ENCODE data around the gene SELENON.

SELENON gene, protein sequence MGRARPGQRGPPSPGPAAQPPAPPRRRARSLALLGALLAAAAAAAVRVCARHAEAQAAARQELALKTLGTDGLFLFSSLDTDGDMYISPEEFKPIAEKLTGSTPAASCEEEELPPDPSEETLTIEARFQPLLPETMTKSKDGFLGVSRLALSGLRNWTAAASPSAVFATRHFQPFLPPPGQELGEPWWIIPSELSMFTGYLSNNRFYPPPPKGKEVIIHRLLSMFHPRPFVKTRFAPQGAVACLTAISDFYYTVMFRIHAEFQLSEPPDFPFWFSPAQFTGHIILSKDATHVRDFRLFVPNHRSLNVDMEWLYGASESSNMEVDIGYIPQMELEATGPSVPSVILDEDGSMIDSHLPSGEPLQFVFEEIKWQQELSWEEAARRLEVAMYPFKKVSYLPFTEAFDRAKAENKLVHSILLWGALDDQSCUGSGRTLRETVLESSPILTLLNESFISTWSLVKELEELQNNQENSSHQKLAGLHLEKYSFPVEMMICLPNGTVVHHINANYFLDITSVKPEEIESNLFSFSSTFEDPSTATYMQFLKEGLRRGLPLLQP

DNA sequence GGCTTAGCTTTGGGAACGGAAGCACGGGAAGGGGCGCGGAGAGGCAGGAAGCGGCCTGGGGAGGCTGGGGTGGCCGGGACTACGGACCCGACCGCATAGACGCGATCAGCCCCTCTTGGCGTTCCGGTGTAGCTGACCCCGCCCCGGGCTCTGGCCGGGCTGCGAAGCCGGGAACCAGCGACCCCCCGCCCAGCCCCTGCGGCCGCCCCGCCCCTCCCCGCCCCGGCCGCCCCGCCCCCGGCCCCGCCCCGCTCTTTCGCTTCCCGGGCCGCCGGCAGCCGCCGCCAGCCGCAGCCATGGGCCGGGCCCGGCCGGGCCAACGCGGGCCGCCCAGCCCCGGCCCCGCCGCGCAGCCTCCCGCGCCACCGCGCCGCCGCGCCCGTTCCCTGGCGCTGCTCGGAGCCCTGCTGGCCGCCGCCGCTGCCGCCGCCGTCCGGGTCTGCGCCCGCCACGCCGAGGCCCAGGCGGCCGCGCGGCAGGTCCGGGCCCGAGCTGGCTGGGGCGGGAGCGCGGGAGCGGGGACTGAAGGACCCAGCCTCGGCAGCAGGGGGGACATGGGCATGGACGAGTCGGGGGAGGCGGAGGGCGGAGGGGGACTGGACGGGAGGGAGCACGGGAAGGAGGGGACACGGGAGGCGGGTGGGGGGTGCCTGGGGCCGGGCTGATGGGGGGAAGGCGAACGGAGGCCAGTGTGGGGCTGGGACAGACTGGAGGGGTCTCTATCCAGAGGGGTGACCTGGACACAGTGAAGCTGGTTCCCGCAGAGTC, at the start of gene SELENON:
Gene SELENON, plus strand, starts transcription at position 259 of the 768 bp plus-strand sequence. Its CDS starts 38 bp downstream, at position 297.
- no peak for DNase-seq

DNA sequence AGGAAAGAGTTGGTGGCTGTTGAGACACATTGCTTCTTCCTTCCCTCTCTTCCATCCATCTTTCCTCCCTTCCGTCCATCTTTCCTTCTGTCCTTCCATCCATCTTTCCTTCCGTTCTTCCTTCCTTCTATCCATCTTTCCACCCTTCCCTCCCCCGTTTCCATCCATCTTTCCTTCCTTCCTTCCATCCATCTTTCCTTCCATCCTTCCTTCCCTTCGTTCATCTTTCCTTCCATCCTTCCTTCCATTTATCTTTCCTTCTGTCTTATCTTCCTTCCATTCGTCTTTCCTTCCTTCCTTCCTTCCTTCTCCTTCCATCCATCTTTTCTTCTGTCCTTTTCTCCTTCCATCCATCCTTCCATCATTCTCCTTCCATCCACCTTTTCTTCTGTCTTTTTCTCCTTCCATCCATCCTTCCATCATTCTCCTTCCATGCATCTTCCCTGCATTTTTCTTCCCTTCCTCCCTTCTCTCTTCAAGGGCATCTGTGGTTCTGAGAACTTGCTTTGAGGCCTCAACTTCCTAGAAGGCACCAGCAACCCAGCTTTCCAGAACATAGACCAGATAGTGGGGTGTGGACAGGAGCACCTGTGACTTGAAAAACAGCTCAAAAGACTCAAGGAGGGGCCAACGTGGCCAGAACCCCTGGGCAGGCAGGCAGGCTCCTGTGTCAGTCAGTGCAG, 48.9 kb upstream of the SELENON start:
- DNase-seq = no peak

DNA sequence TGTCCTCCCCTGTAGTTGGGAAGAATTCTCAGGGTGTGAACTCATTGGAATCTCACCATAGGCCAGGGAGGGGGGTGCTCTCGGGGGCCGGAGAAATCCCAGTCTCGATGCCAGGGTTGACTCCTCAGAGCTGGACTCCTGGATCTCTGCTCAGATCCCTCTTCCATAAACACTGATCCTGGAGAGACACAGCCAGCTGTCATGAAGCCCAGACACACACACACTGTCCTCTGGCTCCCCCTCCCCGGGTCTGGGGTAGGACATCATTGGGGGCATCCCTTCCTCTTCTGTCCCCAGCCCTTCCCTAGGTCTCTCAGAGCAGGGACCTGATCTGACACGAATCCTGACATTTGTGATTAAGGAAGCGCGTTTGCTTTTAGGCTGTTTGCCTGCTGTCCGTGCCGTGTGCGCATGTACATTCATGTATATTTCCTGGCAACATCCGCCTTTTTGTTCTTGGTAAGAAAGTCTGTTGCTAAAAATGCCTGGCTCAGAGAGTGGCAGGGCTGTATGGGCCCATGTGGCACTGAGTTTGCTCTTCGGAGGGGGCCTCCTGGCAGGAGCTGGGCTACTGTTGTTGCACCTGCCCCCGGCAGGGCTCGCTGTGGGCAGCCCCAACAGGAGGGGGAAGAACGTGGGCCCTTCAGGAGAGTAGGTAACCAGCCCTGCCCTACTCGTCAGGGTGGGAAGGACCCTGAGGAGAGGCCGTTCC, 45.4 kb upstream of the SELENON start:
- no peak for DNase-seq

DNA sequence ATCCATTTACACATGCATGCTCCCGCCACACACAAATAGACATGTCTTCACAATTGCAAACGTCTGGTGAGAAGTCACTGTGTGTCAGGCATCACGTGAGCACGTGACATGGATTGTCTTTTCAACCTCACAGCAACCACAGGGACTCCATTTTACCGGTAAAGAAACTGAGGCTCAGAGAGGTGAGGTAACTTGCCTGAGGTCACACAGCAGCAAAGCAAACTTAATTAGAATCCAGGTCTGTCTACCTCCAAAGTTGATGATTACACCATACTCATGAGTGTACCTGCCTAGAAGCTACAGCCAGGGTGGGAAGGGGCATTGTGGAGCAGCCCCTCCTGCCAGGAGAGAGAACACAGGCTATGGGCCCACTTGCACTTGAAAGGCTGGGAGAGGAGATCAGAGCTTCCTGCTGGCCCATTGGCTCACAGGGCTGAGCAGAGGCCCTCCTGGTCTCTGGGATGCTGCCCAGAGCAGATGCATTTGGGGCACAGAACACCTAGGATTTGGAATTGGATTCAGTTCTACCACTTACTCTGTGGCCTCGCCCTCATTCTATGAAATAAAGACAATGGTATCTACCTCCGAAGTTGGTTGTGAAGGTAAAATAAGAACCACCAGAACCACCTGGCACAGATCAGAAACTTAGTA, 44.4 kb upstream of the SELENON start:
- DNase-seq = no peak

DNA sequence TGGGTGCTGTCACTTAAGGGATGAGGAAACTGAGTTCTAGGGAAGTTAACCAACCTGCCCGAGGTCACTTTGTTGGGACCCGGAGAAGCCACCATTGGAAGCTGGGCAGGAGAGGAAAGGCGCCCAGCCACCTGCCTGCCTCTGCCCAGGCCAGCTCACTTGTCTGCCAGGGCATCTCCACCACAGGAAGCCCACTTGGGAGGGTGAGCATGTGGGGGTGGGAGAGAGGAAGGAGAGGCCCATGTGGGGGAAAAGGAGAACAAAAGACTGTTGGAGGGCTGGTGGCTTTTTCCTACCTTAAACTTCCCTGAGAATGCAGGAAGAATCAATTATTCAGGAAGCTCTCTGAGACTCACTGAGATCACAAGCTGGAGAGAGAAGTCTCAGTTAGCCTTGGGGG, 43.8 kb upstream of the SELENON start:
- no peak for DNase-seq

DNA sequence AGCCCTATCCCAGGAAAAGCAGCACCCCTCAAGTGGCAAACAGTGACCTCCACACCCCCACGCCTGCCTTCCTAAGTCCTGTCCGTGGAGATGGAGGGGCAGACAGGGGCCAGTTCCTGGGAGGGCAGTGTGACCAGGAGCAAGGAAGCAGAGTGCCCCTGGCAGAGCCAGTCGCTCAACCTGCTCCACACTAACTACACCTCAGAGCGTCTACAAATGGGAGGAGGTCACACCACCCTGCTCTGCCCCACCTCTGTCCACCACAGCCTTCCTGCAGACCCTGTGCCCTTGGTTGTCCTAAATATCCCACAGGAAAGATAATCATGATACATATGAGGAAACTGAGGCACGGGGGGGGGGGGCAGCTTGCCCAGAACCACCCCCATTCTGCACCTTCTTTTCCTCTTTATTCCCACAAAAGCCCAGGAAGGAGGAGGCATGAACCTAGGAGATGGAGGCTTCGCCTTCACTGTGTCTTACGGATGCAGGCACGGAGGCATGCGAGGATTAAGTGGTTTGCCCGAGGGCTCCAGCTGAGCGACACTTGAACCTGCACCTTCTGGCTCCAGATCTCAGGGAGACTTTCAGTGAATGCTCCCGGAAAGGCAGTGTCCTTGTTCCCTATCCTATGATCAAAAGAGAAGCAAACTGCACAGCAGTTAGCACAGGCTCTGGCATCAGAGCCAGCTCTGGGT, 42.7 kb upstream of the SELENON start:
- peak; percentile 41 for DNase-seq

DNA sequence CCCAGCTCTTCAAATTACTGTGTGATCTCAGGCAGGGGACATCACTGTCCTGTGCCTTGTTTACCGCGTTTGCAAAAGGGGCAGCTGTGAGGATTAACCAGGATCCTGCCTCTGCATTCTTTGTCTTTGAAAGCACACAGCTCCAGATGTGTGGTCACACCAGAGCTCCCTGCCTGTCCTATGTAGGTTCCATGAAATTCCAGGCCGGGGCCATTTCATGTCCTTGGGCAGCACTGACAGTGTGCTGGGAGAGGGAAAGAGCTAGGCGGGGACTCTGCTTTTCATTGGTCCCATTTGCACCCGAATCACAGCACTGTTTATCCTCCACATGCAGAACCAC, 42.2 kb upstream of the SELENON start:
- DNase-seq = no peak

DNA sequence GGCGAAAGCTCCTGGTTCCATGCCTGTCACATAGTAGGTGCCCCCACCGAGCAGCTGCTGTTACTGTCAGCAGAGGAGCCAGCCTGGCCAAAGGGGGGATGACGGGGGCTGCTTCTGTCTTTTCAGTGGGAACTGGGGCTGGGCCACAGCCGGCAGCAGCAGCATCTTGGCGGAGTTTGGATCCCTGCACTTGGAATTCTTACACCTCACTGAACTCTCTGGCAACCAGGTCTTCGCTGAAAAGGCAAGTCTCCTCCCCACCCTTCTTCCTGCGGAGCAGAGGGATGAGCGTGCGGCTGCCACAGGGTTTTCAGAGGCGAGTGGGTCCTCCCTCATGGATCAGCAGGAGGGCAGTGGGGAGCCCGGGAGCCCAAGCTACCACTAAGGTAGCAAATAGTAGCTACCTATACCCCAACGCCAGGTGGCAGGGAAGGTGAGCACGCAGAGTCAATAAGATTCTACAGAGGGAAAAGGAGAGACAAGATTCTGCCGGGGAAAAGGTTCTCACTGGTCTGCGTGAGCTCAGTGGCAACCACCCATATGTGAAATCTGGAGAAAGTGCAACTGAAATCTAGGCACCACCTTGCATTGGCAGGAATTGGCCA, 41.4 kb upstream of the SELENON start:
- DNase-seq = peak; percentile 84

DNA sequence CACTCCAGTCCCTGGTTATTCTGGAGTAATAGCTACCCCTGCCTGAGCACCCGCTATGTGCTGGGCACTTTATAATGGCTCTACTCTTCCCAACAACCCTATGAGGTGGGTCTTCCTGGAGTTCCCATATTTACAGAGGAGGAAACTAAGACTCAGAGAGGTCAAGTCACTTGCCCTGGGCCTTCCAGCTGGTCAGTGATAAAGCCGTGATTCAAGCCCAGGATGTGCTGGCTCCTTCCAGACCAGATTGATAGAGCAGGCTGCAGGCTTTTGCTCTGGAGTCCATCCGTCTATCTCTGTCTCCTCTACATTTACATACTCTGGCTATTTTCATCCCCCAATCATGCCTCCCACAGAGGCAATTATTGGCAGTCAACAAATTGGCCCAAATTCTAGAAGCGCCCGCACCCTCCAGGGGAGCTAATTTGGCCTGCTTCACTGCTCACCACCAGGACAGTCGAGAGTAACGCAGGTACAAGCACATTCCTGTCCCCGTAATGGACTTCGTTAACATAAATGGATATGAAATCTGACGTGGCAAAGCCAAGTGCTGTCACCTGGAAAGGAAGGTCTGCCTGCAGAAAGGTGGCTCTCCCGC, 39.8 kb upstream of the SELENON start:
- DNase-seq = no peak

DNA sequence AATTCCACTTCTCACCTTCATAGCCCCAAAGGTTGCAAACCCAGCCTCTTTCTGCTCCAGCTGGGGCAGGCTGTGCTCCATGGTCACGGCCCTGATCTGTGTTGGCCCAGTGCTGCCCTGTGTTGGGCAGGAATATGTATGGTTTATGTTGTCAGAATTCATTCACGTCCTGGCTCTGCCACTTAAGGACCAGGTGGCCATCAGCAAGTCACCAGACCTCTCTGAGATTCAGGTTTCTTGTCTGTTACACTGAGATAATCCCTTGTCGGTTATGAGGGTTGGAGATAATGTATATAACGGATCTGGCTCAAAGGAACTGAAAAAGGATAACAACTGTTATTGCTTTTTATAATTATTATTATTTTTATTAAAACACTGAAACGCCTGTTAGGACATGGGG, 39.1 kb upstream of the SELENON start:
- DNase-seq = peak; percentile 51

DNA sequence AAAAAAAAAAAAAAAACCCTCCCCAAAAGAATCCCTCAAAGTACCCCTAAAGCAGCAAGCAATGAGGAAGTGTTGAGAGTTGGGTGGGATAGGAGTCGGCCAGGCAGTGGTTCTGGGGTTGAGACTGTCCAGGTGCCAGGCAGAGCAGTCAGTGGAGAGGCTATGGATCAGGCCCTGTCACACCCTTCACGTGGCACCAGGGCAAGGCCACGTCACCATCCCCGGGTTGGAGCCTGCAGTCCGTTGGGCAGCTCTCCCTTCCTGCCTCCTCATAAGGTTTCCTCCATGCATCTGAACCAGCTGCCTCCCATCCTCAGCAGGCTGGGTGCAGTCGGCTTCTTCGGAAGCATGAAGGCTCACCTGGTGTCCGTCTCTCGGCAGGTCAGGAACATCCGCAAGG, 36.5 kb upstream of the SELENON start:
- no peak for DNase-seq

DNA sequence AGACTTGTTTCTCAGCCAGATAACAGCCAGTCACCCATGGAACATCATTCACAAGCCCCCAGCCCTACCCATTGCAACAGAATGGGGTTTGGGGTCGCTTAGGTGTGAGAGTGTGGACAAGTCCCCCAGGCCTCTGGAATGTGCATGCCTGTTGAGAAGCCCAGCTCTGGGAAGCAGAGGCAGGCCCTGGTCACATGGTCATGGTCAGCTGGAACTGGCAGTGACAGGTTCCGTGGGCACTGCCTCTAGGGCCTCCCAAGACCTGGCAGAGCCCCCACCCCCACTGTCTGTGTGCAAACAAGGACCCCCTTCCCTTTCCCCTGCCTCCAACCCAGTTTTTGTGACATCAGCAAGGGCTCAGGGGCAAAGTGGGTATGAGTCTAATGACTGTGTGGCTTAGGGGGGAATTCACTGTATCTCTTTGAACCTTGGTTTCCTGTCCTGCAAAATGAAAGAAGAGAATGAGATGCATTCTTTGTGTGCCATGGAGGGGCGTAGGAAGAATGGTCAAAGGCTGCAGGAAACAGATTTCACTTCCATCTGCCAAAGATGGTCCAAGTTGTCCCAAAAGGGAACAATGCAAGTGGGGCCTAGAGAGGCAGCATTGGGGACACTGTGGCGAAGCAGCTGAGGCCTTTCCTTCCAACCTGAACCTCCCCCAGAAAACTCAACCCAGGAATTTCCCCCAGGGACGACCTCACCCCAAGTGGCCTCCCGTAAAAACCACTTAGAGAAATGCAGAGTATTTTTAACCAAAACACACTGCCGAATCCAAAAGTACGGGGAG, 34.7 kb upstream of the SELENON start:
- DNase-seq = no peak

DNA sequence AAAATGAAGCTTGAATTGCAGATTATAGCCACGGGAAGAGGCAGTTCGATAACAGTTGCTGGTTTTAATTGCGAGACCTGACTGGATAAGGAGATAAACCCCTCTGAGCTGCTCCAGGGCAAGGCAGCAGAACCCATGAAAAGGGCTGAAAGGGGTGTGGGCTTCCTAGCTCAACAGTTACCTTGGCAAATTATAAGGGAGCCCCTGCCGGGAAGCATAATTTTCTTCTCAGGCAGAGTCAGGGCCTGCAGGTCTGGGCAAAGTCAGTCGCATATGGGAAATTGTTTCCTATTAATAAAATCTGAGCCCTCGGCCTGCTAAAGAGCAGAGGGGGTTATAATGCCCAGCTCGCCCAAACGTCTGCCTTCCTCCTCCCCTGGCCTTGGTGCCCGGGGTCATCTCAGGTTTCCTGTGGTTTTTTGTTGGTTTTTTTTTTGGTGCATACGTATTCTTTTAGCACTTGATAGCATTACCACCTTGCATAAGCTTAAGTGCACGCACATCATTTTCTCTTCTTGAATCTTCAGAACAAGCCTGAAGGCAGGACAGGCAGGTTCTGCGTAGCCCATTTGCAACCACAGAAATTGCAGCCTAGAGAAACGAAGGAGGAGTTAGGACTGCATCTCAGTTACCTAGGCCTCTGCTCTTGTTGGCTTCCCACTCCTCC, 33.9 kb upstream of the SELENON start:
- DNase-seq = peak; percentile 89

DNA sequence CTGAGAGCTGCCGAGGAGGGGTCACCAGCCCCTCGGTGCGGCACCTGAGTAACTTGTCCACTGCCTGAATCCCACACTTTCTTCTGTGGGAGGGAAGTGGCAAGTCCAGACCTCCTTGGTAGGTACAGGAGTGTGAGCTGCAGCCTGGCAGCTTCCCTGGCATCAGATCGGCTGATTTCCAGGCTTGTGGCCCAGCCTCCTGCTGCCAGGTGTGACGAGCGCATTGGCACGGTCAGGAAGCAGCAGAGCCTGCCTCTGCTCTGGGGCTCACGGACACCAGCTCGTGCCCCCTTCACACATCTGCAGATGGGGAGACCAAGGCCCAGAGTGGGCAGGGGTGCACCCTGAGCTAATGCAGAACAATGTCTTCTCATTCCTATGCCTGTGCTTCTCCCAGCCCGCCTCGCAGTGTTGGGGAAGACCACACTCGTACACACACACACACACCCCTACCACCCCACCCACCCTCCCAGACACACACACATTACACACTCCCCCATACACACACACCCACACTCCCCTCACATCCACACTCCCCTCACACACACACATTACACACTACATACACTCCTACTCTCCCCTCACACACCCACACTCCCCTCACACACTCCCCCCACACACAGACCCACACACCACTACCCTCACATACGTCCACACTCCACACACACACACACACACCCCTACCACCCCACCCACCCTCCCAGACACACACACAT, 33.1 kb upstream of the SELENON start:
- DNase-seq = peak; percentile 44

DNA sequence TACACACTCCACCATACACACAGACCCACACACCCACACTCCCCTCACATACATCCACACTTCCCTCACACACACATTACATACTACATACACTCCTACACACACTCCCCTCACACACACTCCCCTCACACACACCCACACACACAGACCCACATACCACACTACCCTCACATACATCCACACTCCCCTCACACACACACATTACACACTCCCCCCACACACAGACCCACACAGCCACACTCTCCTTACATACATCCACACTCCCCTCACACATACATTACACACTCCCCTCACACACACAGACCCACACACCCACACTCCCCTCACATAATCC, 32.6 kb upstream of the SELENON start:
- no peak for DNase-seq

DNA sequence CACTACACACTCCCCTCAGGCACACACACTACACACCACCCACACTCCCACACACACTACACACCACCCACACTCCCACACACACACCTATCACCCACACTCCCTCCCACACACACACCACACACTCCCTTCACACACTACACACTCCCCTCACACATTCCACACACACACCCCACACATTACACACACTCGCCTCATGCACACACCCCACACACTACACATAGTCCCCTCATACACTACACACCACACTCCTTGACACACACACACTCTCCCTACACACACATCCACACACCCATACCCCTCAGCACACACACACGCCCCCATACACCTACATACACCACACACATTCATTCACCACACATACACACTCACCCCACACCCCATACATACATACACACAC, 31.0 kb upstream of the SELENON start:
- DNase-seq = no peak

DNA sequence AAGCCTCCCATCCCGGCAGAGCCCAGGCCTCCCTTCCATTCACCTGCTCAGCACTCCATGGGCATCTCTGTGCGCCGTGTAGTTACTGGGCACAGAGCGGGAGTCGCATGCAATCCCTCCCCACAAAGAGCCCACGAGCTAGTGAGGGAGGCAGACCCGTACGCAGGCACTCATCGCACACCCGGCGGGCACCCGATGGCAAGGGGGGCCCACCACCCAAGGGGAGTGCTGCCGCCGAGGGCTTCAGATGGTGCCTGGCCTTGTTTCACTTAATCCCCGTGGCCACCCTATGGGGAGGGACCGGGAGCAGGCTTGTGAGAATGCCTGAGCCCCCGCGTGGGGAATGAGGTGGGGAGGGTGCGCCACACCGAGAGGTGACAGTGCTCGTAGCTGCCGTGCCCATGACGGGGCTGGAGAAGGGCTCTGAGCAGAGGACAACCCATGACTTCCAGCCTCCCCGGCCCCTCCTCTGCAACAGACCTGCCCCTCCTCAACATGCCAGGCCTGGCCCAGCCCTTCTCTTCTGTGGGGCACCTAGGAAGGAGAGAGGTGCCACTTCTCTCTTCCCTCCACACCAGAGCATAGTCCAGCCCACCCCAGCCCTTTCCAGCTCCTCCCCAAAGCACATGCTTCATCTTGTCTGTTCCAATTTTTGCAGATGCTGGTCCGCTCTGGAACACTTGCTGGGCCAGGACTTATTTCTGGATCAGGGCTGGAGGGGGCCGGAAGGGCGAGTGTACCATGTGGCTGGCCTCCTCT, 30.2 kb upstream of the SELENON start:
- DNase-seq = no peak

Measured in NCI-H2171 treated with DMSO at 0.1 percent for 48 hours (cell line).